Measurements from ENCODE around the gene RPS21.

RPS21 gene

DNA sequence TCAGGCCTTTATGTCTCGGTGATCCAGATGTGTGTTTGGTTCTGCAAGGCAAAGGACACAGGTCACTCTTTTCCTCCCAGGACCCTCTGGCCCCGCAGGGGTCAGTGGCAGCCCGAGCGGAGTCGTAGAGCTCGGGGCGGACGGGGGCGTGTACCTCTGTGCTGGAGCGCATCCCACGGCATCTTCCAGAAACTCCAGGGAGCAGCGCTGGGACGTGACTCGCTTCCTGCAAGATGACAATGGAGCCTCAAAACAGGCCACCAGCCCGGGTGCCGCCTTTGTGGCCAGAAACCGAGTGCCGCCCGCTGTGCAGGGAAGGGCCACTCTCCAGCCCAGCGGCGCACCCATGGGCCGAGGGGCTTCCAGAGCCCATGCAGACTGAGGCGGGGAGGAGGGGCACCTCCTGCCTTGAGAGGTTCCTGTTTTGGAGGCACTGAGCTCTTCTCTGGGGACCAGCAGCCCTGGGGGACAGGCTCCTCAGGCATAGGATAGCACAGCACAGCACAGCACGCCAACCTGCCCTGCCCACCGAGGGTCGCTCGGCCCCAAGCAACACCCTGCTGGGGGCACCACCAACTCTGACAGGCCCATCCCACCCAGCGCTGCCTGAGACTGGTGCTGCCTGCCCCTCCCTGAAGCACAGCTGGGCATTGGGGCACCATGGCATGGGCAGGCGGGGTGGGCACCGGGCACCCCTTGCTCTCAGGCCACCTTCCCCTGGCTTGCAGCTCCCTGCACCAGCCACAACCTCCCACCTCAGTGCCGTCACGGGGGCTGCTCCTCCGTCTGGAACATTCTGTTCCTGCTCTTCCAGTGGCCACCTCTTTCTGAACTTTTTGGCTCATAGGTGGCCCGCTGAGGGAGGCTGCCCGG, 9.7 kb downstream of the RPS21 start:
- DNase-seq (ENCODE audit: low read depth), result no peak

DNA sequence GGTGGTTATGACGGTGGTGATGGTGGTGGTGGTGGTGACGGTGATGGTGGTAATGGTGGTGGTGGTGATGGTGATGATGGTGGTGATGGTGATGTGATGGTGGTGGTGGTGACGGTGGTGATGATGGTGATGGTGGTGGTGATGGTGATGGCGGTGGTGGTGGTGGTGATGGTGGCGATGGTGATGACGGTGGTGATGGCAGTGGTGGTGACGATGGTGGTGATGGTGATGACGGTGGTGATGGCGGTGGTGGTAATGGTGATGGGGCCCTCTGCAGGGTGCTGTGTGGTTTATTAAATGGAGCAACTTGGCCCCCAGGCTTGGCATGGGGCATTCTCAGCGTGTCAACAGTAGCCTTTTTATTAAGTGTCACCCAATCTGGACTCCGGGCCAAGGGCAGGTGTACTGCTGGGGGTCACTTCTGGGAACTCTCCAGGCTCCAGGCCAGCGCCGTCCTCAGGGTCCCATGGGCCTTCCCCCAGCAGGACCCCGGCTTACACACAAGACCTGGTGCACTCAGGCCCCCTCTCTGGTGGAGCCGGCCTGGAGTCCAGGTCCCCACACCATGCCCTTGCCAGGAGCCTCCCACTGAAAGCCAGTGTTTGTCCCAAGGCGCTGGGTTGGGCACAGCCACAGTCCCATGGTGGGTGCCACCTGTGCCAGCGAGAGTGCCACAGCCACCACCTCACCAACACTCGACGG, 11.4 kb downstream of the RPS21 start:
- no peak for DNase-seq (ENCODE audit: low read depth)

DNA sequence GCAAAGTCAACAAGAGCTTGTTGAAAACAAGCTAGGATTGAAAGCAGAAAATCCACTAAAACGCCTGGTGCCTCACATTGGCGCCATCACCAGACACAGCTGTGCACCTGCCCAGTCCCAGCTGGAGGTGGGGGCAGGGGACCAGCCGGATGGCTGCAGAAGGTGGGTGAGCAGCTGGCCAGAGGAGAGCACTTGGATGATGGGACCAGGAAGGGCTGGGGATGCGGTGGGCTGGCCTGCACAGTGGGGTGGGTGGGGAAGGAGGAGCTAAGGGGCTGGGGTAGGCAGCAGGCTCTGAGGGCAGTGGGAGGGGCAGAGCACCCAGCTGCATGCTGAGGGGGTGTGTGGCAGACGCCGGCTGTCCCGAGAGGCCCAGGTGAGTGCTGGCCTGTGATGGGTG, 13.1 kb downstream of the RPS21 start:
- no peak for DNase-seq (ENCODE audit: low read depth)

DNA sequence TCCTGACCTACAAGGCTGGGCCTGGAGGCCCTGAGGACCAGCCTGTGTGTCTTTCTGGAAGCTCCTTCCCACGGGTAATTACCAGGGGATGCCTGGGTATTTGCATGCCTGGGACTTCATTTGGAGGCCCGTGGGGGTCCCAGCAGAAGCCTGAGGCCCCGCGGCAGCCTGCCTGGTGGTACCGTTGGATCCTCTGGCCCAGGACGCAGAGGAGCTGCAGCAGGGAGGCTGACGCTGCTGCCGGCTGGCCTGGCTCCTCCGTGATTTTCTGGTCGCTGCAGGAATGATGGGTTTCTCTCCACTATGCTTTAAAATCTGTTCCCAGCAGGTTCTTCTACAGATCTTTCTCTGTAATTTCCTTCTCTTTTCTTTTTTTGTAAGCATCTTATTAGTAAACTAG, 13.6 kb downstream of the RPS21 start:
- DNase-seq (ENCODE audit: low read depth), result no peak

DNA sequence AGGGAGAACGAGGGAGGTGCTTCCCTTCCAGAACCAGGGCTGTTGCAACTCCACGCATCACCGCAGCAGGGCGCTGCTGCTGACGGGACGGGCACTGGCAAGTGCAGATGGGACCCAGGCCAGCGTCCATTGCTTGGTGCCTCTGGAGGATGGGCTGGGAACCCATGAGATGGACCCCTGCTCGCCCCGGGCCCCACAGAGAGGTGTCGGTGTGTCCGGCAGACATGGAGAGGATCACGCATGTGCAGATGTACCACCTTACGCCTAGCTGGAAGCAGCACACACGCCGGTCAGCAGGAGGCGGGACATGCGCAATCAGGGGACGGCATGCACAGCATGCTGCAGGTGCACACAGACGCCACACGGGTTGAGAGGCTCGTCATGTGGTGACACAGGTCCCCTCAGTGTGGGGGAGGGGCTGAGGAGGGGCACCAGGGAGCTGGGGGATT, 14.5 kb downstream of the RPS21 start:
- no peak for DNase-seq (ENCODE audit: low read depth)

DNA sequence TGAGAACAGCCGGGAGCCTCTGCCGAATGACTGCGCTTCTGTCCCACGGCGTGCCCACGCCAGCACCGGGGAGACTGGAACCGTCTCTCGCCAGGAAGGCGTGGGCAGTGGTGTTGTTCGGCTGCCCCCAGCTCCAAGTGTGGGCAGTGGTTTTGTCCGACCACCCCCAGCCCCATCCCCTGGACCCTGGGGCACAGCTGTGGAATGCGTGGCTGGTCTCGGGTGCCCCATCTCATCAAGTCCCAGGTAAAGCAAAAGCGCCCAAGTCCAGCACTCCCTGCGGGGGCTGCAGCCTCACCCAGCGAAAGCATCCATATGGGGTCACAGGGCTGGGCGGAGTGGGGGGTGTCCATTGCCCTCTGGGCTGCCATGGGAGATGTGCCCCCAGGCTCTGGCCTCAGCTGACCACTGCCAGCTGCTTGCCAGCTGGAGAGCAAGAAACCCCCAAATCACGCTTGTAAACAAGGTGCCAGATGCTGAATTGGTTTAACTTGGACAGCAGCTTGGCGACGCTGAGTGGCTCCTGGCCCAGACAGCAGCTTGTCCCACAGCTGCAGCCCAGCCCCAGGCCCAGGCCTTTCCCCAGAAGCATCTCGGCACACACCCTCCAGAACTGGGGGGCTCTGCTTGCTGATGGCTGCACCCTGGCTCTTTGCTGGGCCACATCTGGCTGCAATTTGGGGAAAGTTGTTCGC, 15.7 kb downstream of the RPS21 start:
- no peak for DNase-seq (ENCODE audit: low read depth)

DNA sequence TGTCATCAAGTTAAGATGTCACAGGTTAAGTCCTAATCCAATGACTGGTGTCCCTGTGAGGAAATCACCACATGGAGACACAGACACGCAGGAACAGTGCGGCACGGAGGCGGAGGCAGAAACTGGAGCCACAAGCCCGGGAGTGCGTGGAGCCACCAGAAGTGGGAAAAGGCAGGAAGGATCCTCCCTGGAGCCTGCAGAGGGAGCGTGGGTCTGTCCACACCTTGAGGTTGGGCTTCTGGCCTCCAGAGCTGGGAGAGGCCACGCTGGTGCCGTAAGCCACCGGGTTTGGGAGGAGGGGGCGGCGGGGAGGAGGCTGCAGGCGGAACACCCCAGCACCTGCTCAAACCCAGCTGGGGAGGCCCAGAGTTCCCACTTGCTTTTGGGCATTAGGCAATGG, 16.4 kb downstream of the RPS21 start:
- DNase-seq (ENCODE audit: low read depth), result no peak

DNA sequence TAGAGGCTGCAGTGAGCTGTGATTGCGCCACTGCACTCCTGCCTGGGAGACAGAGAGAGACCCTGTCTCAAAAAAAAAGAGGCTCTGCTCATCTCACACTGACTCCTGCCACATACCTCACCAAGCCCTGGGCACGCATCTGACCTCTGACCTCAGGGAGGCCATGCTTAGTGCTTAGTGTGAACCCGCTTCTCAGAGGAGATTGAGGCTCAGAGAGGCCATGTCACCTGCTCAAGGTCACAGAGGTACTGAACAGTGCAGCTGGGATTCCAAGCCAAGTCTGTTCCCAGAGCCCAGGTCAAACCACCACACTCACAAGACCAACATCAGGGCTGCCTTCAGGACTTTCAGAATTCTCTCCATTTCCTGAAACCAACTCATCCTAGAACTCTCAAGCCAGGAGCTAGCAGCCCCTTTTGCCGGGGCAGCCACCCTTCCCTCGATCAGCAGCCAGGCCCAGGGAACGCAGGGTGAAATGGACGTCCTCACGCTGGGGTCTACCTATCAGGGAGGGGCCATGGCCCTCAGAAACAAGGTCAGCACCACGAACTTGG, 17.3 kb downstream of the RPS21 start:
- no peak for DNase-seq (ENCODE audit: low read depth)

DNA sequence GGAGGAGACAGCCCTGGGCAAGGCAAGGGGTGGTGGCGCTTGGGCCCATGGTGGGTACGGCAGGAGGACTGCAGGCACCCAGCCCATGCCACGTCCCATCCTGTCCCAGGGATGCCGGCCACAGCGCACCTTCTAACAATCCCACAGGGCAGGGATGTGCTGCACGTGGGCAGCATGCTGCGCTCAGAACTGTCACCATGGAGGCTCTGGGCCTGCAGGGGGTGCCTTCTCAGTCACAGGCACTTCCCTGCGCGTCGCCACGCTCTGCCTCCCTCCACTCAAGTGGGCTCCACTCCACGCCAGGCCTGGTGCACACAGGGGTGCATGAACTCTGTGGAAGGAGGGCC, 17.8 kb downstream of the RPS21 start:
- DNase-seq (ENCODE audit: low read depth), result no peak

DNA sequence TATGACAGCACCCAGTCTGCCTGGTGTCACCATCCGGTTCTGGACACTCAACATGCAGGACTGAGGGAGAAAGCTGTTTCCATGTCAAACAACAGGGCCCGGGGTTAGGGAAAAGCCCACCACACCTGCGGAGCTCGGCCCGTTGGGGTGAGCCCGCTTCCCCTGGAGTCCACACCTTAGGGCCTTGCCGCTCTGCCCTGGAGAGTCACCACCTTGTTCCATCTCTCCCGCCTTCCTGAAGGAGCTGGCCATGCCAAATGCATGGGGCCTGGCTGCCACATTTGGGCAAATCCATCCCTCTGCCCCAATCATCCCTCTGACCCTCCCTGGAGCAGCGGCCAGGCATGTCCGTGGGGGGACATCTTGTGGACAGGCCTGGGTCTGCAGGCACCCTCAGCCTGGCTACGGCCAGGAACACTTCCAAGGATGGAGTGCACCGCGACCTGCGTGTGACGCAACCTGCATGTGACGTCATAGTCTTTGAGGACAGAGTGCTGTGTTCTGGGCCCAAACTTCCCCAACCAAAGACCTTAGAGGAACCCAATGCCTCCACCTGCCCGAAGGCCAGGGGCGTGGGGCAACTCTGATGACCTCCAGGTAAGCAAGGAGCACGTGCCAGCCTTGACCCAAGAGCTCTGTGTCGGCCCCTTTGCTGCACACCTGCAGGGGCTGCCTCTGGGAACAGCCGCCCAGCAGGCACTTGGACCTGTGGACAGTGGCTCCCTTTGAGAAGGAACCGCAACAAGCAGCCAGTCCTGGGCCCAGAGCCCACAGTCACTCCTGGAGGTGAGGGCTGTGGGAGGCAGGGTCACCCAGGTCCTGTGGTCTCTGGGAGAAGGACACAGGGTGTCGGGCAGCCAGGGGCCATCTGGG, 18.4 kb downstream of the RPS21 start:
- peak; percentile 59 for DNase-seq (ENCODE audit: low read depth)

DNA sequence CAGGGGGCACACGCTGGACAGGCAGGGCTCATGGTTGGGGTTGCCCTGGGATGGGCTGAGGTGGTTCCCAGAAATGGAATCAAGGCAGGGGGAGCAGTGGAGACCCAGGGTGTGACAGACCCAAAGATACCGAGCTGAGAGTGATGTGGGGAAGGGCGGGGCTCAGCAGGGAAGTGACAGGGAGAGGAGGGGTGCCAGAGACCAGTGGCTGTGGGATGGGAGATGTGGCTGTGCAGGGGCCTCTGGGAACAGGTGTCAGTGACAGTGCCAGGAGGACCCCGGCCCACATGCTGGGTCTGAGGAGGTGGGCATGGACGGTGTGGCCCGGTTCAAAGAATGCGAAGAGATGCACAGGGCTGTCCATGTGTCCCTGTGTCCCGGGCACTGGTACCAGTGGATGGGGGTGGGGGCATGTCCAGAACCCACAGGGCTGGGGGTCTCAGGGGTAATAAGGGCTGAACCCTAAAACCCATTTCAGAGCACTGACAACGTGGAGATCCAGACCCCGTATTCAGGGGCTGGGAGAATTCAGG, 19.1 kb downstream of the RPS21 start:
- no peak for DNase-seq (ENCODE audit: low read depth)

DNA sequence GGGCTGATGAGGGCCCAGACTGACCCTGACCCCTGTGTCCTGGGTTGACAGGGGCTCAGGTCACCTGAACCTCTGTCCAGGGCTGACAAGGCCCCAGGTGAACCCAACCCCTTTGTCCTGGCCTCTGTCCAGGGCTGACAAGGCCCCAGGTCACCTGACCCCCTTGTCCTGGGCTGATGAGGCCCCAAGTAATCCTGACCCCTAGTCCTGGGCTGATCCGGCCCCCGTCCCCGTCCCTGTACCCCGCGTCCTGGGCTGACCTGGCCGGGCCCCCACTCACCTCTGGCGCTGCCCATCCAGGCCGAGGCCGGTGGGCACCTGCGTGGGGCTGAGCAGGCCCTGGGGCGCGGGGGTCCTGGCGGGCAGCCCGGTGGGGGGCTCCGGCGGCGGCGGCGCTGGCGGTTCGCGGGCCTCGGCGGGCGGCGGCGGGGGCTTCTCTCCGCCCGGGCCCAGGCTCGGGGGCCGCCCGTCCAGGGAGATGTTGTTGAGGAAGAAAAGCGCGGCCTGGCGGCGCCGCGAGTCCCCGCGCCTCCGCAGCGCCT, 19.8 kb downstream of the RPS21 start:
- no peak for DNase-seq (ENCODE audit: low read depth)

DNA sequence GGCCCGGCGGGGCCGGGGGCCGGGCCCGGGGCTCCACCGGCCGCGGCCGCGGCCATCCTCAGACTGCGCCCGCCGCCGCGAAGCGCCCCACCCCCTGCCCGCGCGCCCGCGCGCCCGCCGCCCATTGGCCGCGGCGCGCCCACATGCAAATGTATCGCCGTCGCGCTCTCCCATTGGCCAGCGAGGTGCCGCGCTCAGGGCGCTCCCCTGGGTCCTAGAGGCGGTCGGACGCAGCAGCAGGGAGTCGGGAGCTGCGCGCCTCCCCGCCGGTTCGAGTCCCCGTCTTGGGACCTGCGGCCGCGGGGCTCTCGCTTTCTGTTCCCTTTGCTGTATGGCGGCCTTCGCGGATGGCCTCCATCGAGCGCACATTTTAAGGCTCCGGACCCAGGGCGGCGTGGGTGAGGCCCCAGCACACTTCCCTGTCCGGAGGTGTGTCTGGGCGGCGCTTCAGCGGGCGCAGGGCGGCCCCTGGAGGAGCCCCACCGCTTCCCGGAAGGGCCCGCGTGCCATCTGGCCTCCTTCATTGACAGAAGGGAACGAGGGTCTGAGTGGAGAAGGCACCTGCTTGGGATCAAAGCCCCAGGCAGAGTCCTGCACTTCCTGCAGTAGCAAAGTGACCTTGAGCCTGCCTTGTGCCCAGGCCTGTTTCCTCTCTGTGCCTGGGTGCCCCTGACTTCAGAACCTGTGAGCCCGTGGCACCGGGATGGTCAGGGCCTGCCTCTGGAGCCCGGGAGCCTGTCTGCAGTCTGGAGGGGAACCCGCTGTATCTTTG, 20.5 kb downstream of the RPS21 start, which contains the start of gene CABLES2:
Gene CABLES2, minus strand, starts transcription at position 65 of the 772 bp plus-strand sequence. Its CDS starts 9 bp downstream, at position 56.
- DNase-seq (ENCODE audit: low read depth), result peak; percentile 89

DNA sequence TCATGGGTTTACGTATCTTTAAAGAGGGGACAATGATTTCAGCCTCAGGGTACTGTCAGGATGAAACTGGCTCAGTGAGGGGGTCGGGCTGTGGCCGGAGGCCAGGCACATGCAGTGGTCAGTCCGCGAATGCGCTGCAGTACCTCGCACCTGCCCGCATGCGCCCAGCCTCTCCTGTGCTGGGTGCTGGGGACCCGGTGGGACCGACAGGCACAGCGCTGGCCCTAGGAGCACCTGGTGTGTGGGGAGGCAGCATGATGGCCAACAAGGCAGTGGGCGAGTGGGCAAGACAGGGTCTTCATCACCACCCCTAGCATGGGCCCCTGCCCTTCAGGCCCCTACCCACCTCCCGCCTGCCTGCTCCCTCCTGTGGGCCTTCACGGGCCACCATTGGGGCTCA, 21.2 kb downstream of the RPS21 start:
- no peak for DNase-seq (ENCODE audit: low read depth)

DNA sequence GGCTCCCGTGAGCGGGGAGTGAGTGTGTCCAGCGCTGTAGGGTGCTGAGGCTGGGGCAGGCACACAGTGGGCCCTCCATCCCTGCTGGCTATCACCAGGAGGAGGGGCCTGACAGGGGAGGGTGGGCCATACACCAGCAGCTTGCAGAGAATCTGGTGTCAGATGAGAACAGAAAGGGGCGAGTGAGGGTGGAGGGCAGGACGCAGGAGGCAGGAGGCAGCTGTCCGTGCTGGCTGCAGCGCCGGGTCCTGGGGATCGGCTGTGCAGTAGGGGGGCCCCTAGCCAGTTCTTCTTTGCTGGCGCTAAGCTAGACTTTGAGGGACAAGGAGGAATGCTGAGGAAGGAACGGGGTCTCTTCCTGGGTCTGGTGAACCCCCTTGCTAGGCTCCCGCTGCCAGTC, 21.7 kb downstream of the RPS21 start:
- DNase-seq (ENCODE audit: low read depth), result no peak

DNA sequence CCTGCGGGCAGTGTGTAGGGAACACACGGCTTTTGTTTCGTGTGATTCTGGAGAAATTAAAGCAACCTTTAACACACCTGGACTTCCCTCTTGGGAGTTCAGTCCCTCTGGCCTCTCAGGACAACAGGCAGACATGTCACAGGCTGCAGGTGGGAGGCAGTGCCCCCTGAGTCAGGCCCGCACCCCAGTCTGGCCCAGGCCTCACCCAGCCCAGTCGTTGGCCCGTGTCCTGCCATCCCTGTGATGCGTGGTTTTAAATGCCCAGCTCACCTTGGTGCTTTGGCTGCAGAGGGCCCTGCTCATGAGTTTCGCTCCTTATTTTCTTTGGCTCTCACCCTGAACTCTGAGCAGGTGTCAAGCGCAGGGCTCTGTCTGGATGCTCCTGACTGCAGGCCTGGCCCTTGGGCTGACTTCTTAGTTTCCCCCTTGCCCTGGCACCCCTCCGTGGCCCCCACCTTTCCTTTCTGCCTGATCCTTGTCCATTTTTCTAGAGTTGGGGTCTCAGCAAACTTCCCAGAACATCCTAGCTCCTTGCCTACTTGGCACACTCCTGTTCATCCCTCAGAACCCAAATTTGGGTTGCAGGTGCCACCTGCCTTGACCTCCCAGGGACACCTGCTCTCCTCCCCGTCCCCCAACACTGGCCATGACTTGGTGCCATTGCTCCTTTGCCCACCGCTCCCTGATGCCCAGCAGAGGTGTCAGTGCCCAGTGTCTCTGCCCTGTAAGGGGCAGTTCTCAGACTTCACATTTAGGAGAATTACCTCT, 22.4 kb downstream of the RPS21 start:
- no peak for DNase-seq (ENCODE audit: low read depth)

DNA sequence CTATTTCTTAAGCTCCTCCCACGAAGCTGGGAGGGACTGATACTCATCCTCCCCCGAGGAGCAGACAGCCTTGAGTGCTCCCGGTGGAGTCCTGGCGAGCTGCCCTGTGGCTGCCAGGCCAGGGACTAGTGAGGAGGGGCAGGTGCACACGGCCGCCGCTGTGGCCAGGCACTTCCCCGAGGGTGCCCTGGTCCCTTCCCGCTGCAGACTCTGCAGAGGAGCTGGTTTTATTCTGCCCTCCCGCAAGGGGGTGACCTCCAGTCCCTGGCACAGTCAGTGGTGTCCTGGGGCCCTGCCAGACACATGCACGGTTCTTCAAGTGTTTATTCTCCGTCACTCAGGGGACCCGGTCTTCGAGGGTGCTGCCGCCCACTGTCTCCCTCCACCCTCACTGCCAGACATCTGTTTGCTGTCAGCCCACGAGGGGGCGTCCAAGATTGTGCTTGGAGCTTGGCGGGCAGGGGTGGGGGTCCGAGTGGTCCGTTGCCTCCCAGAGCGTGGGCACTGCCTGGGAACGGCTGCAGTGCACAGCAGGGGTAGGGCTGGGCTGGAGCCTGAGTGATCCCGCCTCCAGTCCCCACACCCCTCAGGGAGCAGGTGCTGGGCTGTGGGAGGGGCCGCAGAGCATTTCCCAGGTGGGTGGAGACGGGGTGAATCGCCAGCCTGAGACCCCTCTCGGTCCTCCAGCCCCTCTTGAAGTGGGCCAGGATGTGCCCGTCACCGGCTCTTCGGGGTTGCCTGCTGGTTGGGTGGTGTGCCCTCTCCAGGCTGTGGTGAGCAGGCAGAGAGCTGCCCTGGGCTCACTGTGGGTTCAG, 23.2 kb downstream of the RPS21 start:
- DNase-seq (ENCODE audit: low read depth), result peak; percentile 39

DNA sequence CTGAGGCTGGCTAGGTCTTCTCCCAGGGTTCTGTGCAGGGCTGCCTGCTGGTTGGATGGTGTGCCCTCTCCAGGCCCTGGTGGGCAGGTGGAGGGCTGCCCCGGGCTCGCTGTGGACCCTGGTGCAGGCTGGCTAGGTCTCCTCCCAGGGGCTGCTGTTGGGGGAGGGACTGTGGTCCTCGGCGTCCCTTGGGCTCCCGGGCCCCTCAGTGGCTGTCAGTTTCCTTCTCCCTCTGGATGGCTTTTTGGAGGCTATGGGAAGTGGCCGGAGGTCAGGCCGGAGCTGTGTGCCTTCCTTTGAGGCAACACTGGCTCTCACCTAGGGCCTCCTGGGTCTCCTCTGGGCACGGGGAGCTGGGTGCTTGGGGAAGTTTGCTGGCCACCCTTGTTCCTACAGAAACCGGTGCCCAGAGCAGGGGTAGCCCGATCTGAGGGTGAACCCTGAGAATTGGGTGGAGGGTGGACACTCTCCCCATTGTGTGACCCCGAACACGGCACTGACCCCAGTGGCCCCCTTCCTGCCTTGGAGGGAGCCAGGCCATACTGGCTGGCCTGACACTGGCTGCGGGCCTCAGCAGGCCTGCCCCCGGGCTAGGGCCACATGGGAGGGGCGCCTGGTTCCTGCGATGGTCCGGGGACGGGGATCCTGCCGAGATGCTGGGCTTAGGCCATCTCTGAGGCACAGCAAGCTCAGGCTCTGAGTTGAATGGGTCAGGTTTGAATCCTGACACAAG, 24.0 kb downstream of the RPS21 start:
- DNase-seq (ENCODE audit: low read depth), result no peak

Measured in amniotic epithelial cell (primary cell).